ENCODE measurements around the gene RASA1.

DNA sequence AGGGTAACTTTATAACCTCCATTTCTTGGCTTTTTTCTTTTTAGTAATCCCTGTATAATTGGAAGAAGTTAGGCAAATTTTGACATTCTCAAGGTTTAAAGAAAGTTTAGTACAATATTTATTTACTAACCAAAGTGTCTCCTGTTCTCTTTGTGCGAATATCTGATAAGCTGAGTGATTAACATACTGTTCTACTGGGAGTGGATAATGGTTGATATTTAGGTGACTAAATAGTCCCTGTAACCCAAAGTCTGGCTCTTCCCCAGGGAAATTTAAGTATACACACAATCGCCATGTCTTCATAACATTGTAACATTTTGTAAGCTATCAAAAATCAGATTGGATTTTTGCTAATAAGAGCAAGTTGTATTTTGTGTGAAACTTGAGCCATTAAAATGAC is 105.0 kb downstream of the RASA1 start:
- TF ChIP-seq, protein P1, sequence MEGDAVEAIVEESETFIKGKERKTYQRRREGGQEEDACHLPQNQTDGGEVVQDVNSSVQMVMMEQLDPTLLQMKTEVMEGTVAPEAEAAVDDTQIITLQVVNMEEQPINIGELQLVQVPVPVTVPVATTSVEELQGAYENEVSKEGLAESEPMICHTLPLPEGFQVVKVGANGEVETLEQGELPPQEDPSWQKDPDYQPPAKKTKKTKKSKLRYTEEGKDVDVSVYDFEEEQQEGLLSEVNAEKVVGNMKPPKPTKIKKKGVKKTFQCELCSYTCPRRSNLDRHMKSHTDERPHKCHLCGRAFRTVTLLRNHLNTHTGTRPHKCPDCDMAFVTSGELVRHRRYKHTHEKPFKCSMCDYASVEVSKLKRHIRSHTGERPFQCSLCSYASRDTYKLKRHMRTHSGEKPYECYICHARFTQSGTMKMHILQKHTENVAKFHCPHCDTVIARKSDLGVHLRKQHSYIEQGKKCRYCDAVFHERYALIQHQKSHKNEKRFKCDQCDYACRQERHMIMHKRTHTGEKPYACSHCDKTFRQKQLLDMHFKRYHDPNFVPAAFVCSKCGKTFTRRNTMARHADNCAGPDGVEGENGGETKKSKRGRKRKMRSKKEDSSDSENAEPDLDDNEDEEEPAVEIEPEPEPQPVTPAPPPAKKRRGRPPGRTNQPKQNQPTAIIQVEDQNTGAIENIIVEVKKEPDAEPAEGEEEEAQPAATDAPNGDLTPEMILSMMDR (IDR thresholded peaks at IDR 0.05 in 8 of 11, conservative IDR thresholded peaks at IDR 0.05 in 3 of 11) = no peak
- no peak for TF ChIP-seq POLR2AphosphoS5 (IDR thresholded peaks at IDR 0.05)

All from spleen (tissue), 7 donors.